ENCODE results near the gene B3GNT7.

The B3GNT7 gene
- long read RNA-seq: 0 reads

DNA sequence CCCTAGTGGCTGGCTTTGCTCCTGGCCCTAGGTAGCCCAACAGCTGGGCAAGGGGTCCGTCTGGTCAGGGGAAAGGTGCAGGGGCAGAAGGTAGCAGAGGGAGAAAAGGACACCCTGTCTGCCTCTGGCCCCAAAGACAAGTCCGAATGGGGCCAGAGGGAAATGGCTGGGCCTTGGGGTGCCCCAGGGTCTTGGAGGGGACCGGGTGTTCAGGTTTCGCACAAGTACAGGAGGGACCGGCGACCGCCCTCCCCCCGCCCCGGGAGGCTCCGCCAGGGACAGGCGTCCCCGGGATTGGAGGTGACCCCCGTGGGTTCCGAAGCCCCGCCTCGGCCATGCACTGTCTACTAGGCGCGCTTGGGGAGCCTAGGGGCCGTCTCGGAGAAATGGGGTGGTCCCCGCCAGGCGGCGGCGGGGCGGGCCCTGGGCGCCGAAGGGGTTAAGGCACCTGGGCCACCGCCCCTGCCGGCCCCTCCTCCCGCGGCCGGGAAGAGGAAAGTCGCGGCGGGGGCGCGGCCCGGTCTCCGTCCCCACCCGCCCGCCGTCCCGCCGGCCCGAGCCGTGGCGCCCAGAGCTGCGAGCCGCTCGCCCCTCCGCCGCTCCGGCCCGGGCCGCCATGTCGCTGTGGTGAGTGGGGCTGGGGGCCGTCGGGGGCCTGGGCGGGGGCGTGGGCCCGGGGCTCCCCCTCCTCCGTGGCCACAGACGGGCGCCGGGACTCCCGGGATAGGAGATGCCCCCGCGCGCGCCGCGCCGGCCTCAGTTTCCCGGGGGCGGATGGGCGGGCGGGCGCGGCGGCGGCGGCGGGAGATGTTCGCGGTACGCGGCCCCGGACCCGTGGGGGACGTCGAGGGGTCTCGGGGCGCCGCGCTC lies at the start of gene B3GNT7:
TSS of gene B3GNT7 (plus strand) at position 523 of the 870 bp plus-strand sequence. CDS start at position 617, 94 bp downstream.
- Histone ChIP-seq H3K27me3 (ENCODE audit: insufficient read depth, poor library complexity, severe bottlenecking) (no peaks in the 10 kb centered on the region), H3K27ac (replicated peaks) (peak within 1 kb of the TSS; percentile 96), H3K4me3 (replicated peaks; ENCODE audit: insufficient read depth, low read length) (peak within 1 kb of the TSS; percentile 61)
- TF ChIP-seq, protein P1, sequence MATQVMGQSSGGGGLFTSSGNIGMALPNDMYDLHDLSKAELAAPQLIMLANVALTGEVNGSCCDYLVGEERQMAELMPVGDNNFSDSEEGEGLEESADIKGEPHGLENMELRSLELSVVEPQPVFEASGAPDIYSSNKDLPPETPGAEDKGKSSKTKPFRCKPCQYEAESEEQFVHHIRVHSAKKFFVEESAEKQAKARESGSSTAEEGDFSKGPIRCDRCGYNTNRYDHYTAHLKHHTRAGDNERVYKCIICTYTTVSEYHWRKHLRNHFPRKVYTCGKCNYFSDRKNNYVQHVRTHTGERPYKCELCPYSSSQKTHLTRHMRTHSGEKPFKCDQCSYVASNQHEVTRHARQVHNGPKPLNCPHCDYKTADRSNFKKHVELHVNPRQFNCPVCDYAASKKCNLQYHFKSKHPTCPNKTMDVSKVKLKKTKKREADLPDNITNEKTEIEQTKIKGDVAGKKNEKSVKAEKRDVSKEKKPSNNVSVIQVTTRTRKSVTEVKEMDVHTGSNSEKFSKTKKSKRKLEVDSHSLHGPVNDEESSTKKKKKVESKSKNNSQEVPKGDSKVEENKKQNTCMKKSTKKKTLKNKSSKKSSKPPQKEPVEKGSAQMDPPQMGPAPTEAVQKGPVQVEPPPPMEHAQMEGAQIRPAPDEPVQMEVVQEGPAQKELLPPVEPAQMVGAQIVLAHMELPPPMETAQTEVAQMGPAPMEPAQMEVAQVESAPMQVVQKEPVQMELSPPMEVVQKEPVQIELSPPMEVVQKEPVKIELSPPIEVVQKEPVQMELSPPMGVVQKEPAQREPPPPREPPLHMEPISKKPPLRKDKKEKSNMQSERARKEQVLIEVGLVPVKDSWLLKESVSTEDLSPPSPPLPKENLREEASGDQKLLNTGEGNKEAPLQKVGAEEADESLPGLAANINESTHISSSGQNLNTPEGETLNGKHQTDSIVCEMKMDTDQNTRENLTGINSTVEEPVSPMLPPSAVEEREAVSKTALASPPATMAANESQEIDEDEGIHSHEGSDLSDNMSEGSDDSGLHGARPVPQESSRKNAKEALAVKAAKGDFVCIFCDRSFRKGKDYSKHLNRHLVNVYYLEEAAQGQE (IDR thresholded peaks at IDR 0.05; ENCODE audit: insufficient replicate concordance, low read depth): peak; percentile 5
- TF ChIP-seq, protein P2, sequence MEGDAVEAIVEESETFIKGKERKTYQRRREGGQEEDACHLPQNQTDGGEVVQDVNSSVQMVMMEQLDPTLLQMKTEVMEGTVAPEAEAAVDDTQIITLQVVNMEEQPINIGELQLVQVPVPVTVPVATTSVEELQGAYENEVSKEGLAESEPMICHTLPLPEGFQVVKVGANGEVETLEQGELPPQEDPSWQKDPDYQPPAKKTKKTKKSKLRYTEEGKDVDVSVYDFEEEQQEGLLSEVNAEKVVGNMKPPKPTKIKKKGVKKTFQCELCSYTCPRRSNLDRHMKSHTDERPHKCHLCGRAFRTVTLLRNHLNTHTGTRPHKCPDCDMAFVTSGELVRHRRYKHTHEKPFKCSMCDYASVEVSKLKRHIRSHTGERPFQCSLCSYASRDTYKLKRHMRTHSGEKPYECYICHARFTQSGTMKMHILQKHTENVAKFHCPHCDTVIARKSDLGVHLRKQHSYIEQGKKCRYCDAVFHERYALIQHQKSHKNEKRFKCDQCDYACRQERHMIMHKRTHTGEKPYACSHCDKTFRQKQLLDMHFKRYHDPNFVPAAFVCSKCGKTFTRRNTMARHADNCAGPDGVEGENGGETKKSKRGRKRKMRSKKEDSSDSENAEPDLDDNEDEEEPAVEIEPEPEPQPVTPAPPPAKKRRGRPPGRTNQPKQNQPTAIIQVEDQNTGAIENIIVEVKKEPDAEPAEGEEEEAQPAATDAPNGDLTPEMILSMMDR (IDR thresholded peaks at IDR 0.05; ENCODE audit: insufficient read depth, low read length): no peak
- peak; percentile 15; the same call in 1 of the 2 replicates for TF ChIP-seq POLR2AphosphoS5 (IDR thresholded peaks at IDR 0.05; ENCODE audit: low read depth)
- DNase-seq (ENCODE audit: low read depth in 1 of 2, low spot score in 1 of 2): peak in 1 of 2 experiments; percentile 70

- no peak overlapping the region for H3K4me3 ChIP-seq (replicated peaks; ENCODE audit: insufficient read depth, low read length)
- DNase-seq (ENCODE audit: low read depth in 1 of 2, low spot score in 1 of 2): no peak
- H3K27me3 ChIP-seq (ENCODE audit: insufficient read depth, poor library complexity, severe bottlenecking): no peaks in the 10 kb centered on the region
- TF ChIP-seq POLR2AphosphoS5 (IDR thresholded peaks at IDR 0.05; ENCODE audit: low read depth) (no peak), SPI1 (IDR thresholded peaks at IDR 0.05; ENCODE audit: borderline replicate concordance, low read depth) (no peak)
- H3K27ac ChIP-seq (replicated peaks): no peak overlapping the region
Measured at GRCh38 chr2:231347081-231347480, 48.4 kb upstream of the B3GNT7 start.

DNA sequence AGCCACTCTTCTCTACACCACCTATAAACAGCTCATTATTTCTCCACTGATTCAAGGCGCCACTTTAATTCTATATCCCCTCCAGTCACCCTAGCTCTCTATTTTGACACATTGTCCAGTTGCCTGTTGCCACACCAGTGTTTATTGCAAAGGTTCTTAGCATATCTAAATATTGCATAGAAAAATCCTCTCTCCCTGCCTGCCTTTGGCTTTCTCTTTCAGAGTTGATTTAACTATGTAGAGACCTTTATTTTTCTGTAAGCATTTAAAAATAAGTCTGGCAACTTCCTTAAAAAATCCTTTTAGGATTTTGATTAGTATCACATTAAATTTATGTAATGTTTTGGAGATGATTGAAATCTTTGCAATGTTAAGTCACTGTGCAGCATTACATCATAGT lies 47.9 kb upstream of the B3GNT7 start:
- TF ChIP-seq POLR2AphosphoS5 (IDR thresholded peaks at IDR 0.05; ENCODE audit: low read depth) (no peak), GABPA (IDR thresholded peaks at IDR 0.05; ENCODE audit: low read depth) (no peak), SPI1 (IDR thresholded peaks at IDR 0.05; ENCODE audit: borderline replicate concordance, low read depth) (no peak)
- TF ChIP-seq, protein P2 (IDR thresholded peaks at IDR 0.05; ENCODE audit: insufficient read depth, low read length): no peak
- TF ChIP-seq, protein P1 (IDR thresholded peaks at IDR 0.05; ENCODE audit: insufficient replicate concordance, low read depth): no peak
- no peak for DNase-seq (ENCODE audit: low read depth in 1 of 2, low spot score in 1 of 2)
- Histone ChIP-seq H3K4me3 (replicated peaks; ENCODE audit: insufficient read depth, low read length) (no peak overlapping the region), H3K27ac (replicated peaks) (no peak overlapping the region), H3K27me3 (ENCODE audit: insufficient read depth, poor library complexity, severe bottlenecking) (no peaks in the 10 kb centered on the region)

- TF ChIP-seq, protein P2 (IDR thresholded peaks at IDR 0.05; ENCODE audit: insufficient read depth, low read length): no peak
- TF ChIP-seq GABPA (IDR thresholded peaks at IDR 0.05; ENCODE audit: low read depth) (no peak), POLR2AphosphoS5 (IDR thresholded peaks at IDR 0.05; ENCODE audit: low read depth) (no peak), SPI1 (IDR thresholded peaks at IDR 0.05; ENCODE audit: borderline replicate concordance, low read depth) (no peak)
- TF ChIP-seq, protein P1 (IDR thresholded peaks at IDR 0.05; ENCODE audit: insufficient replicate concordance, low read depth): no peak
- no peak for DNase-seq (ENCODE audit: low read depth in 1 of 2, low spot score in 1 of 2)
- Histone ChIP-seq H3K27ac (replicated peaks) (no peak overlapping the region), H3K4me3 (replicated peaks; ENCODE audit: insufficient read depth, low read length) (no peak overlapping the region), H3K27me3 (ENCODE audit: insufficient read depth, poor library complexity, severe bottlenecking) (no peaks in the 10 kb centered on the region)
Measured at GRCh38 chr2:231348173-231348572, 47.3 kb upstream of the B3GNT7 start.
